HG03342 (cell line): ENCODE results near the gene FOXJ3.

Experiments used
- ATAC-seq: cut with Tn5 transposase; IDR thresholded peaks from one replicate; pipeline ENCODE4 v1.9.1; 2021; ENCODE audit warnings: mild to moderate bottlenecking, moderate library complexity; ENCODE audit not compliant: unreplicated experiment

FOXJ3 gene

DNA sequence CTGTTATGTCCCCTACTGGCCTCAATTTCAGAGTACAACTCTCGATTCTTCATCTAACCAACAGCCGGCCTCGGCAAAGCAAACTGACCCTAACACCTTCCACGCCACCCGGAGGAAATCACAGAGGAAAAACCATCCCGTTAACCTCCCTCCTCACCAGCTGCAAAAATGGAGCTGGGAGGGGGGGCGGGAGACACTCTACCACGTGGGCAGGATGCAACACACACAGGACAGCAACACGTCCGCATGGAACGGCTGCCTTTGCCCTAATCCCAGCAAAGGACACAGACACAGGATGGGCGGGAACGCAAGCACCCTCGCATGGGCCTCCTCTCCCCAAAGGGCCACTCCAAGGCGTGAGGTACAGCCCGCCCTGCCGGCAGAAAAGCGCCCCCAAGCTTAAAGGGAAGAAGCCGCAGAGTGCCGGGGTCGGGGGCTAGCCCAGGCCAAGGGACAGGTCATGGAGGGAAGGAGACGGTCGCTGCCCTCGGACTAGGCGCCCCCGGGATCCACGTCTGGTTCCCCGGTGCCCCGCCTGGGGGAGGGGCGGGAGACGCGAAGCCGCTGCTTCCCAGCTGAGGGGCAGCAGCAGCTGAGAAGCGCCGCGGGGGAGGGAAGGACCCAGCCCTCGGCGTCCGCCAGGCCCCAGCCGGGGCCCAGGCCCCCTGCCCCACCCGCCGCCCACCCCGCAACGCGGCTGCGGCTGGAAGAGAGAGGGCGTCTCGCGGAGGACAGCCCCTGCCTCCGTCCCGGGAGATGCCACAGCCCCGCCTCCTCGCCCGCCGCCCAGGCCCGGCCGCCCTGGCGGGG lies 590 bp downstream of the FOXJ3 start:
- ATAC-seq, result peak; percentile 50

DNA sequence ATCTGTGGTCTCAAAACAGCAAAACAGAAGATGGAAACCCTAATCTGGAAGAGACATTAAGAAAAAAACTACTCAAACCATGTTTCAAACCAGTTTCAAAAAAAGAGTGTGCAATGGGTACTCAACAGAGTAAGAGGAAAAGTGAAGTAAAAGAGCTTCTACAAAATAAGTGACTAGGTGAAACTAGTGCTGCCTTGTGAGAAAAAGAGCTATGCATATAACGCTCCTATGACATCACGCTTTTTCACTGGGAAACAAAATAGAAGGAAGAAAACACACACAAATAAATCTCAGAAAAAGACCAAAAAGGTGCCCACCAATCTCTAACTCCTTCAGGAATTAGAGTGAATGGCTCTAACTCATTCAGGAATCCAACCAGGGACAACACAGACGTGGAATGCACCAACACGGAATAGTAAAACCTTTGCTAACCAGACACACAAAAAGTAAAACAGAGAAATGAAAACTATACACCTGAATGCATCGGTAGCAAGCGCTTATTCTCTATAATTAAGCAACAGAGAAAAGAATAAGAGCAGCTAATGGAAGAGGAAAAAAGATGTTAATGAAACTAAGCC lies 1.3 kb downstream of the FOXJ3 start:
- ATAC-seq, result no peak

- ATAC-seq, result no peak
Measured at GRCh38 chr1:42332877-42333276, 2.2 kb downstream of the FOXJ3 start.

GRCh38 chr1:42330215-42330614 lies 4.8 kb downstream of the FOXJ3 start:
- no peak for ATAC-seq

- no peak for ATAC-seq
Measured at GRCh38 chr1:42328916-42329496, 6.0 kb downstream of the FOXJ3 start.

DNA sequence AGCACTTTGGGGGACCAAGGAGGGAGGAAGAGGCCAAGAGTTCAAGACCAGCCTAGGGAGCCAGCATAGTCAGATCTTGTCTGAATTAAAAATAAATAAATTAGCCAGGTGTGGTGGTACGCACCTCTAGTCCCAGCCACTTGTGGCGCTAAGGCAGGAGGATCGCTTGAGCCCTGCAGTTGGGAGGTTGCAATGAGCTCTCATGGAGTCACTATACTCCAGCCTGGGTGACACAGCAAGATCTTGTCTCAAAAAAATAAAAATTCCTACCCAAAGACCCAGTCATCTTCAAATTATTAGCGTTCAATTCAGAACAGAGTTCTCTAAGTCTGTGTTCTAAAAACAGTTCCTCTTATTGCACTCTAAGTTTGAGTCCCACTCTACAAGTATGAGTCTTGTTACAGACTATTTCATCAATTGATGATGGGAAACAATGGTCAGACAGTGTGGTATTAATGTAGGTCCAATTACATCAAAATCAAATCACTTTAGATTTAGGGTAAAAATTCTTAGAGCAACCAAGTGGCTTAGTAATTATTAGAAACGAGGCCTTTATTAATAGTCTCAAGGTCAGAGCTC lies 6.9 kb downstream of the FOXJ3 start:
- ATAC-seq, result no peak

- no peak for ATAC-seq
Measured at GRCh38 chr1:42325014-42325402, 10.0 kb downstream of the FOXJ3 start.

DNA sequence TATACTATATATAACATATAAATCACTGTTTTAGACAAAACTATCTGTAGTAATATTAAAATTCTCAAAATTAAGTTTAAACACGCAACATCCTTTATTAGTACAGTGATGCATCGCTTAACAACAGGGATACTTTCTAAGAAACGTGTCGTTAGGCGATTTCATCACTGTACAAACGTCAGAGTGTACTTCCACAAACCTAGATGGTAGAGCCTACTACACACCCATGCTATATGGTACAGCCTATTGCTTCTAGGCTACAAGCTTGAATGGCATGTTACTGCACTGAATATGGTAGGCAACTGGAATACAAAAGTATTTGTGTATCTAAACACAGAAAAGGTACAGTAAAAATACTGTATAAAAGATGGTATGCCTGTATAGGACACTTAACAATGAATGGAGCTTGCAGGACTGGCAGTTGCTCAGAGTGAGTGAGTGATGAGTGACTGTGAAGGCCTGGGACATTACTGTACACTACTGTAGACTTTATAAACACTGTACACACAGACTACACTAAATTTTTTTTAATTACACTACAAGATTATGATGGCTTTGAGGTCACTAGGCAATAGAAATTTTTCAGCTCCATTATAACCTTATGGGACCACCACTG lies 10.5 kb downstream of the FOXJ3 start:
- no peak for ATAC-seq

- ATAC-seq, result no peak
Measured at GRCh38 chr1:42323551-42323950, 11.5 kb downstream of the FOXJ3 start.

GRCh38 chr1:42322577-42322976 lies 12.5 kb downstream of the FOXJ3 start:
- no peak for ATAC-seq

GRCh38 chr1:42321731-42322130 lies 13.3 kb downstream of the FOXJ3 start:
- ATAC-seq, result no peak

DNA sequence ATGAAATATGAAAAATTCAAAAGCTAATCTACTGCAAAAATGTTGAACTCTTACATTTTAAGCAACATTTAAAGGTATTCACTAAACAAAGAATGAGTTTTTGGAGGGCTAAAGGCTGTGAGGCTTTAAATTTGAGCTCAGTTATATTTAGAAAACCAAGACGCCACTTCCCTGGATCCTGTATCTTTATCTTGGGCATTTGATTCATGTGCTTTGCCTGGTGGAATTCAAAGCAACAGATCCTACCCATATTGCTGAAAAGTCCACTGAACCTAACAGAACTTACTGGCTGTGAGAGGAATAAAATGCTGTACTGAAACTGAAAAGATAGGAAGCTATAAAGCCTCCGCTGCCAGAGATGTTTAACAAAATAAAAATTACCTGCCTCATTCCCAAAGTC lies 14.3 kb downstream of the FOXJ3 start:
- ATAC-seq, result no peak

DNA sequence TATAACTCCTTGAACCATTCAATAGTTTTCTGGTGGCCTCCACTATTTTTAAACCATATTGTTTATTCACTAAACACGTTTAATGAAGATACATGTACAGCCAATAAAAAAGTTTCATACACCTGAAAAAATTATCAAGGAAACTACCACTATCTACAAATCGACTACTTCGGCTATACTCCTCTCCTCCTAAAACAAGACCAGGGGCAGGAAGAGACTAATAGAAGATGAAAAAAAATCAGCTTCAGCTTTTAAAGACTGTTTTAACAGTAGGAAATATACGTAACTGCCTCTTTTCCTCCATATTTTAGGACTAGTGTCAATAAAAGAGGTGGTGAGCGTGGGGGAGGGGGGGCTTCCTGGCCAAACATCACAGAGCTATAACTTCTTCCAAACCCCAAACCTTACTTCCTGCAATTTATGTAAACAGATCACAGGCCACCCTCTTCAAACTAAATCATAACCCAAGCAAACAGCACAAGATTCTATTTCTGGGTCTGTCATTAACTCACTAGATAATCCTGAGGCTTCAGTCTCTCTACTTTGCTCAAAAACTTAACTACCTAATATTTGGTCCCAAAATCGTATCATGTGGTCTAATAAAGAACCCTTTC lies 15.1 kb downstream of the FOXJ3 start:
- ATAC-seq, result no peak

DNA sequence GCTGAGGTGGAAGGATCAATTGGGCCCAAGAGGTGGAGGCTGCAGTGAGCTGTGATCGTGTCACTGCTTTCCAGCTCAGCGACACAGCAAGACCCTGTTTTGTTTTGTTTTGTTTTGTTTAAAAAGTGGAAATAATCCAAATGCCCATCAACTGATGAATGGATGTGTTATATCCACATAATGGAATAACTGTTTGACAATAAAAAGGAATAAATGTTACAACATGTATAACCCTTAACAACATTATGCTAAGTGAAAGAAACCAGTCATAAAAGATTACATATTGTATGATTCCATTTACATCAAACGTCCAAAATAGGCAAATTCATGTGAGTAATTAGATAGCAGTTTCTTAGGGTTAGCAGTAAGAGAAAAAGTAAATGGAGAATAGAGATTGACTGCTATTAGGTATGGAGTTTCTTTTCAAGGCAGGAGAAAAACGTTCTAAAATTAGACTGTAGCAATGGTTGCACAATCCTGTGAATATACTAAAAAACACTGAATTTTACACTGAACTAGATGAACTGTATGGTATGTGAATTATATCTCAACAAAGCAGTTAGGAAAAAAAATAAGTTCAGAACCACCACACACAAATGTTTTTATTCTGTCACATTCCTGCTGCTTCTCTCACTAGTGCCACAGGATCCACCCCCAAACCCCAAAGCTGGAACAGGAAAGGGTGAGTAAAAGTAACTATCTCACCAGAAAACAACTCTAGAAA lies 15.7 kb downstream of the FOXJ3 start:
- no peak for ATAC-seq

DNA sequence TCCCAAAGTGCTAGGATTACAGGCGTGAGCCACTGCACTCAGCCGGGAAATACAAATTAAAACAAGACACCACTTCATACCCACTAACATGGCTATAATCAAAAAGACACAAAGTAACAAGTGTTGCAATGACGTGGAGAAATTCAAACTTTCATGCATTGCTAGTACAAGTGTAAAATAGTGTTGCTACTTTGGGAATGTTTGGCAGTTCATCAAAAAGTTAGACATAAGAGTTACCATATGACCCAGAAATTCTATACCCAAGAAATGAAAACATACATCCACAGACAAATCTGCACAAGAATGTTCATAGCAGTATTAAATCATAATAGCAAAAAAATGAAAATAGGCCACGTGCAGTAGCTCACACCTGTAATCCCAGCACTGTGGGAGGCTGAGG lies 16.4 kb downstream of the FOXJ3 start:
- no peak for ATAC-seq

- no peak for ATAC-seq
Measured at GRCh38 chr1:42317308-42317707, 17.7 kb downstream of the FOXJ3 start.

DNA sequence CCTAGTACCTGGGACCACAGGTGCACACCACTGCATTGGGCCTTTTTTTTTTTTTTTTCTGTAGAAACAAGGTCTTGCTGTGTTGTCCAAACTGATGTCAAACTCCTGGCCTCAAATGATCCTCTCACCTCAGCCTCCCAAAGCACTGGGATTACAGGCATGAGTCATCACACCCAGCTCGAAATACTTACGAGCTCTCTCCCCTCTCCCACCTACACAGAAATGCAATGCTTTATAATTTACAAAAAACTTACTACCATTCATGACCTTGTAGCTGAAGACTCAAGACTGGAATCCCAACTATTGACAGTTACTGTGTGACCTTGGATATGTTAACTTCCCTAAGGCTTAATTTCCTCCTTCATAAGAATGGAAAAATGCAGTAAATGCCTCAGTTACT lies 18.7 kb downstream of the FOXJ3 start:
- ATAC-seq, result no peak

GRCh38 chr1:42315500-42315899 lies 19.5 kb downstream of the FOXJ3 start:
- no peak for ATAC-seq

DNA sequence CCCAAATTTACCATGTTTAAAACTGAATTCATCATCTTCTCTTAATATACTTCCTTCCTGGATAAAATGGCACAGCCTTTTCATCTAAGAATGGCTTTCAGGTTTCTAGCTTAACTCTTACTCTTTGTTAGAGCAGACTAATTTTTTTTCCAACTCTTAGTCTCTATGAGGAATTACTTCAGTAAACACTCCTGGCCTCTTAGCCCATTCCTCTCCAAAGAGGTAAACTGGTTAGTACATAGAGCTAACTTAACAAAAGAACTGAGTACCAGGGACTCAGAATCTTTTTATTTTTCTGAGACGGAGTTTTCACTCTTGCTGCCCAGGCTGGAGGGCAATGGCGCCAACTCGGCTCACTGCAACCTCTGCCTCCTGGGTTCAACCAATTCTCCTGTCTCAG lies 21.1 kb downstream of the FOXJ3 start:
- no peak for ATAC-seq

GRCh38 chr1:42312576-42313212 lies 22.3 kb downstream of the FOXJ3 start:
- no peak for ATAC-seq
